Spleen (tissue), 11 donors: ENCODE measurements around the gene PDLIM7. TPM values are rescaled to one million over a fixed set of nuclear protein-coding genes. Genes with fewer than 3 reads are reported as not detected.
"Not testable (repeated sequence)": the region's sequence is repeated elsewhere in the genome, so short reads cannot be mapped to it uniquely, and the experiment has no call there.

Experiments used
- DNase-seq: peaks from one replicate; pipeline ENCODE4 v3.0.0-alpha.2; 2020
- H3K27ac ChIP-seq, 8 donors: fragments of 200-600 bp; sonication (generic) in 7 of 8; 1 replicate in 4 of 8; 2 replicates in 4 of 8; pipeline versions ENCODE4 v1.5.0 to v1.8.0; 2016 to 2021; ENCODE audit warnings: inconsistent platforms in 4 of 8, mild to moderate bottlenecking in 4 of 8, moderate library complexity in 1 of 8
- H3K27me3 ChIP-seq, 7 donors: fragments of 200-600 bp; sonication (generic) in 6 of 7; replicated peaks in 1 of 7; 1 replicate in 4 of 7; 2 replicates in 3 of 7; pipeline versions ENCODE4 v1.5.0 to v1.8.0; 2016 to 2021; ENCODE audit warnings: inconsistent platforms in 3 of 7, mild to moderate bottlenecking in 1 of 7
- H3K36me3 ChIP-seq, 6 donors: fragments of 200-600 bp; sonication (generic) in 5 of 6; 1 replicate in 4 of 6; 2 replicates in 2 of 6; pipeline versions ENCODE4 v1.5.0 to v1.8.0; 2016 to 2021; ENCODE audit warnings: inconsistent platforms in 2 of 6
- H3K4me1 ChIP-seq, 6 donors: fragments of 200-600 bp; sonication (generic) in 5 of 6; 1 replicate in 3 of 6; 2 replicates in 3 of 6; pipeline versions ENCODE4 v1.5.0 to v1.8.0; 2016 to 2021; ENCODE audit warnings: inconsistent platforms in 3 of 6
- H3K4me3 ChIP-seq, 8 donors: fragments of 200-600 bp; sonication (generic) in 7 of 8; 1 replicate in 4 of 8; 2 replicates in 4 of 8; pipeline versions ENCODE4 v1.5.0 to v1.8.0; 2016 to 2021; ENCODE audit warnings: inconsistent platforms in 4 of 8, mild to moderate bottlenecking in 4 of 8, moderate library complexity in 2 of 8
- H3K9me3 ChIP-seq, 8 donors: fragments of 200-600 bp; sonication (generic) in 7 of 8; 1 replicate in 4 of 8; 2 replicates in 4 of 8; pipeline versions ENCODE4 v1.5.0 to v1.8.0; 2016 to 2021; ENCODE audit warnings: inconsistent platforms in 4 of 8
- POLR2A ChIP-seq, 3 donors: fragments of 450-650 bp; IDR thresholded peaks; one replicate each; pipeline ENCODE4 v1.5.1; 2017; ENCODE audit warnings: antibody characterized with exemption in 3 of 3, mild to moderate bottlenecking in 1 of 3
- POLR2AphosphoS5 ChIP-seq, 3 donors: sonication (generic); formaldehyde crosslinking; IDR thresholded peaks; one replicate each; pipeline ENCODE4 v1.5.1; 2017; ENCODE audit warnings: antibody characterized with exemption in 3 of 3
- WGBS, 5 donors: extraction: QIAGEN DNeasy Blood & Tissue Kit in 3 of 5; methylation state at CpG; one replicate each; pipeline versions ENCODE4 v1.1.5 to v1.1.7; 2013 to 2018; 5-methylcytosine and 5-hydroxymethylcytosine counted together
- intact Hi-C: fragments of 100-400 bp; cut with DNase I; formaldehyde crosslinking; loops from one replicate; pipeline ENCODE4 v1.15.0; 2023; ENCODE audit warnings: low total_unique reads
- polyA plus RNA-seq, 3 donors: library from polyadenylated mRNA; stranded (reverse); fragments of 200-250 nt; gene quantifications; one replicate each; pipeline ENCODE4 v1.2.1, GENCODE V29; 2013
- total RNA-seq, 7 donors: library from RNA; depleted of rRNA in 3 of 7; stranded (reverse); fragments of >200 nt in 3 of 7; fragmentation: NEBNext Ultra II Directional in 4 of 7; extraction: Animal tissue kit (Norgen Biotek cat#: 25700) in 4 of 7; gene quantifications; one replicate each; pipeline versions ENCODE4 v1.1.0 to v1.2.1, GENCODE V29; 2016 to 2021
- TF ChIP-seq, protein P1 (sequence below), 11 experiments: fragments of 200-600 bp in 7 of 11; fragments of 450-650 bp in 4 of 11; sonication (generic) in 4 of 11; IDR thresholded peaks in 8 of 11; conservative IDR thresholded peaks in 3 of 11; 1 replicate in 7 of 11; 2 replicates in 4 of 11; pipeline versions ENCODE4 v1.4.0 to v1.8.0; 2016 to 2021; ENCODE audit warnings: antibody characterized with exemption in 11 of 11, inconsistent platforms in 4 of 11, mild to moderate bottlenecking in 1 of 11
- donor health status: healthy with polysubstance abuse.
- donor health status: DM: no; HTN: no; CAD: no; lungs with moderate emphysema.
- donor health status: DM: no; HTN: no; CAD: no.
- donor health status: Bipolar disorder and iron deficiency.
- donor health status: healthy.
- donor health status: DM: no; HTN: no; CAD: no.
- donor health status: DM: yes; HTN: yes; CAD: no.

The PDLIM7 gene
- total and polyA plus RNA-seq, 10 donors: 42.5 to 220 (median 85.1) TPM

DNA sequence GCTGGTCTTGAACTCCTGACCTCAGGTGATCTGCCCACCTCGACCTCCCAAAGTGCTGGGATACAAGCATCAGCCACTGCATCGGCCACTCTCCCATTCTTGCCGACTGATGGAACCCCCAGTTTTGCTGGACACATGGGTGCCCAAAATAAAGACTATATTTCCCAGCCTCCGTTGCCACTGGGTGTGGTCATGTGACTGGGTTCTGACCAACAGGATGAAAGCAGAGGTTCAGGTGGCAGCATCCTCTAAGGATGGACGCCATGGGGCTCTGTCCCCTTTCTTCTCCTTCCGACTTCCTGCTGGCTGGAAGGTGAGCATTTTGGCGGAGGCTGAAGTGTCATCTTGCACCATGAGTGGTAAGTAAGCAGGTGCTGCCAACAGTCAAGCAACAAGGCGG is 10.3 kb downstream of the PDLIM7 start:
- Histone ChIP-seq H3K27me3 (no peaks in the 10 kb centered on the region), H3K36me3 (peaks cover 0 to 100% (median 65%) of the 10 kb centered on the region in 6 donors), H3K27ac (no peak overlapping the region), H3K9me3 (no peaks in the 10 kb centered on the region), H3K4me3 (no peak overlapping the region), H3K4me1 (peaks cover 0 to 33% (median 20%) of the 10 kb centered on the region in 6 donors)
- intact Hi-C loops: no loop called here
- 92 to 95% (median 94%) methylated on average over 8 of the region's 8 CpGs for WGBS, 5 donors
- no peak for DNase-seq
- TF ChIP-seq POLR2A (IDR thresholded peaks at IDR 0.05) (no peak), POLR2AphosphoS5 (IDR thresholded peaks at IDR 0.05) (no peak)
- TF ChIP-seq, protein P1, sequence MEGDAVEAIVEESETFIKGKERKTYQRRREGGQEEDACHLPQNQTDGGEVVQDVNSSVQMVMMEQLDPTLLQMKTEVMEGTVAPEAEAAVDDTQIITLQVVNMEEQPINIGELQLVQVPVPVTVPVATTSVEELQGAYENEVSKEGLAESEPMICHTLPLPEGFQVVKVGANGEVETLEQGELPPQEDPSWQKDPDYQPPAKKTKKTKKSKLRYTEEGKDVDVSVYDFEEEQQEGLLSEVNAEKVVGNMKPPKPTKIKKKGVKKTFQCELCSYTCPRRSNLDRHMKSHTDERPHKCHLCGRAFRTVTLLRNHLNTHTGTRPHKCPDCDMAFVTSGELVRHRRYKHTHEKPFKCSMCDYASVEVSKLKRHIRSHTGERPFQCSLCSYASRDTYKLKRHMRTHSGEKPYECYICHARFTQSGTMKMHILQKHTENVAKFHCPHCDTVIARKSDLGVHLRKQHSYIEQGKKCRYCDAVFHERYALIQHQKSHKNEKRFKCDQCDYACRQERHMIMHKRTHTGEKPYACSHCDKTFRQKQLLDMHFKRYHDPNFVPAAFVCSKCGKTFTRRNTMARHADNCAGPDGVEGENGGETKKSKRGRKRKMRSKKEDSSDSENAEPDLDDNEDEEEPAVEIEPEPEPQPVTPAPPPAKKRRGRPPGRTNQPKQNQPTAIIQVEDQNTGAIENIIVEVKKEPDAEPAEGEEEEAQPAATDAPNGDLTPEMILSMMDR (IDR thresholded peaks at IDR 0.05 in 8 of 11, conservative IDR thresholded peaks at IDR 0.05 in 3 of 11): no peak

DNA sequence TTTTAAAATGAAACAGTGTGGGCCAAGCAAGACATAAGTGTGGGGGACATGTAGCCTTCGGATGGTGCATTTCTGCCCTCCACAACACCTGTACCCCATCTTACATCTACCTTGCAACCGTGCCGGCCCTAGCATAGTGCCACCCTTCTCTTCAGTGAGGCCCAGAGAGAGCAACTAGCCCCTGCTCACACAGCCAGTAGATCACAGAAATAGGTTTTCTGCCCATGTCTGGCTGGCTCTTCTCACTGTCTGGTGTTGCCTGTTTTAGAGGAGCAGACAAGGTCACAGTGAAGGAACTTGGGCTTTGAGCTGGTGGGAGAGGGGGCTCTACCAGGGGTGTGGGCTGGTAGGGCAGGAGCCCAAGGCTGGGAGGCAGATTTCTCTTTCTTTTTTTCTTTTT is 11.1 kb downstream of the PDLIM7 start:
- 92 to 98% (median 96%) methylated on average over 3 of the region's 3 CpGs for WGBS, 5 donors
- H3K4me1 ChIP-seq: peaks cover 0 to 24% (median 14%) of the 10 kb centered on the region in 6 donors
- no peak for DNase-seq
- H3K9me3 ChIP-seq: no peaks in the 10 kb centered on the region
- no peaks in the 10 kb centered on the region for H3K27me3 ChIP-seq
- H3K4me3 ChIP-seq: no peak overlapping the region
- intact Hi-C loops: no loop called here
- TF ChIP-seq POLR2AphosphoS5 (IDR thresholded peaks at IDR 0.05) (no peak), POLR2A (IDR thresholded peaks at IDR 0.05) (no peak)
- TF ChIP-seq, protein P1 (IDR thresholded peaks at IDR 0.05 in 8 of 11, conservative IDR thresholded peaks at IDR 0.05 in 3 of 11): no peak
- peaks cover 0 to 100% (median 56%) of the 10 kb centered on the region in 6 donors for H3K36me3 ChIP-seq
- no peak overlapping the region for H3K27ac ChIP-seq

DNA sequence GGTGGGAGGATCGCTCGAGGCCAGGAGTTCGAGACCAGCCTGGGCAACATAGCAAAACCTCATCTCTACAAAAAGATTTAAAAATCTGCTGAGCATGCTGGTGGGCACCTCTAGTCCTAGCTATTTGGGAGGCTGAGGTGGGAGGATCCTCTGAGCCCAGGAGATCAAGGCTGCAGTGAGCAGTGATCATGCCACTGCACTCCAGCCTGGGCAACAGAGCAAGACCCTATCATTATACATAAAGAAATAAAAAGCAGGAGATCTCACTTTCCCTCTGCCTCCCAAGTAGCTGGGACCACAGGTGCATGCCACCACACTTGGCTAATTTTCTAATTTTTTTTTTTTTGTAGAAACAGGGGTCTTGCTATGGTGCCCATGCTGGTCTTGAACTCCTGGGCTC is 11.7 kb downstream of the PDLIM7 start:
- H3K27ac ChIP-seq, intact Hi-C loops, DNase-seq, H3K27me3 ChIP-seq, H3K9me3 ChIP-seq, H3K4me3 ChIP-seq: not testable (repeated sequence)
- WGBS, 5 donors: 88 to 100% (median 97%) methylated on average over 3 of the region's 3 CpGs
- Histone ChIP-seq H3K4me1 (peaks cover 0 to 21% (median 9%) of the 10 kb centered on the region in 6 donors), H3K36me3 (peaks cover 0 to 98% (median 54%) of the 10 kb centered on the region in 6 donors)

DNA sequence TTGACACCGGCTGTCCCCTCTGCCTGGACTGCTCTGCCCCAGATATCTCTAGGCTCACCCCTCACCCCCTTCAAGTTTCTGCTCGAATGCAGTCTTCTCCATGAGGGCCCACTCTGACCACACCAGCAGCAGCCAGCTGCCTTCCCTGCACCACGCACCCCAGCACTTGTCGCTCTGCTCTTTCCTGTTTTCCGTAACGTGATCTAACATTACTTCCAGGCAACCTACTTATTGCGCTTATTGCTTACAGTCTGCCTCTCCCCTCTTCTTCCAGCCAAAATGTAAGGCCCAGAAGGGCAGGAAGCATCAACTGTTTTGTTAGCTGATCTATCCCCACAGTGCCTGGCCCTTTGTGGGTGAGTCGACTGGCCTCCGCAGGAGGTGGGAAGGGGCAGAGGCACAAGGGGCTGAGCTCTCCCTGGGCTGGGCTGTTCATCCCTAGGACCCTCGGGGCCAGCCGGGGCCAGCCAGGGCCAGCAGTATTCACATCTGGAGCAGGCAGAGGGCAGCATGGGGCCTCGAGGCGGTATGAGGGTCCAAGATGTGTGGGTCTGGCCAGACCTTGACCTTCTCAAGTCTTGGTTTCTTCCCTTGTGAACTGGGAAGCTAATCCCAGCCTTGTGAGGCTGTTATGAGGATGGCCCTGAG is 12.4 kb downstream of the PDLIM7 start:
- Histone ChIP-seq H3K36me3 (peaks cover 0 to 90% (median 48%) of the 10 kb centered on the region in 6 donors), H3K4me1 (peaks cover 1 to 19% (median 11%) of the 10 kb centered on the region in 6 donors), H3K9me3 (no peaks in the 10 kb centered on the region), H3K4me3 (no peak overlapping the region), H3K27me3 (no peaks in the 10 kb centered on the region), H3K27ac (no peak overlapping the region)
- TF ChIP-seq, protein P1 (IDR thresholded peaks at IDR 0.05 in 8 of 11, conservative IDR thresholded peaks at IDR 0.05 in 3 of 11): no peak
- TF ChIP-seq POLR2AphosphoS5 (IDR thresholded peaks at IDR 0.05) (no peak), POLR2A (IDR thresholded peaks at IDR 0.05) (no peak)
- DNase-seq: peak; percentile 47
- intact Hi-C loops: no loop called here
- 71 to 83% (median 77%) methylated on average over 11 to 13 of the region's 13 CpGs for WGBS, 5 donors
